GM12865 (cell line): Measurements from ENCODE around the gene RAB36.

Source experiments
- DNase-seq: peaks from one replicate; pipeline ENCODE4 v3.0.0; 2010; ENCODE audit warnings: low read depth
- H3K4me3 ChIP-seq: 2 replicates; pipeline ENCODE4 v1.5.1; 2011; ENCODE audit warnings: mild to moderate bottlenecking, low read depth, low read length, control low read depth
- TF ChIP-seq, protein P1 (sequence below): IDR thresholded peaks from 2 replicates; pipeline ENCODE4 v1.5.1; 2011; ENCODE audit warnings: low read length, control low read depth, low read depth, inconsistent platforms; ENCODE audit not compliant: insufficient read depth; ENCODE audit errors: missing control alignments

RAB36 gene

DNA sequence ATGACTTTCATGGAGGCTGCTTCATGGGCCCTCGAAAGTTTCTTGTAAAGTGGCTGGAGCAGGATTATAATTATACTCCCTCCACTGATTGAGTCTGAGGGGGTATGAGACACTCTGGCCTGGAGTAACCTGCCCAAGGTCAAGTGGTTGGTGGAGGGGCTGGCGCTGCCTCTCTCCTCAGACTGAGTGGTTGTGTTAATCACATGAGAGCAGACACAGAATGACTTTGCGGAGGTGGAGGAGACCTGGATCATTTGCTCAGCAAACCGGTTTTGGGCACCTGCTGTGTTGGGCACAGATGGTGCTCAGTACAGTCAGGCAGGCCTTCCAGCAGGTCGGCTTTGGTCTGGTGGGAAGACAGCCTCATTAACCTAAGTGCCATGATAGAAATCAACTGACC lies 46.9 kb downstream of the RAB36 start:
- no peak for DNase-seq
- no peak overlapping the region for H3K4me3 ChIP-seq
- TF ChIP-seq, protein P1, sequence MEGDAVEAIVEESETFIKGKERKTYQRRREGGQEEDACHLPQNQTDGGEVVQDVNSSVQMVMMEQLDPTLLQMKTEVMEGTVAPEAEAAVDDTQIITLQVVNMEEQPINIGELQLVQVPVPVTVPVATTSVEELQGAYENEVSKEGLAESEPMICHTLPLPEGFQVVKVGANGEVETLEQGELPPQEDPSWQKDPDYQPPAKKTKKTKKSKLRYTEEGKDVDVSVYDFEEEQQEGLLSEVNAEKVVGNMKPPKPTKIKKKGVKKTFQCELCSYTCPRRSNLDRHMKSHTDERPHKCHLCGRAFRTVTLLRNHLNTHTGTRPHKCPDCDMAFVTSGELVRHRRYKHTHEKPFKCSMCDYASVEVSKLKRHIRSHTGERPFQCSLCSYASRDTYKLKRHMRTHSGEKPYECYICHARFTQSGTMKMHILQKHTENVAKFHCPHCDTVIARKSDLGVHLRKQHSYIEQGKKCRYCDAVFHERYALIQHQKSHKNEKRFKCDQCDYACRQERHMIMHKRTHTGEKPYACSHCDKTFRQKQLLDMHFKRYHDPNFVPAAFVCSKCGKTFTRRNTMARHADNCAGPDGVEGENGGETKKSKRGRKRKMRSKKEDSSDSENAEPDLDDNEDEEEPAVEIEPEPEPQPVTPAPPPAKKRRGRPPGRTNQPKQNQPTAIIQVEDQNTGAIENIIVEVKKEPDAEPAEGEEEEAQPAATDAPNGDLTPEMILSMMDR = no peak

DNA sequence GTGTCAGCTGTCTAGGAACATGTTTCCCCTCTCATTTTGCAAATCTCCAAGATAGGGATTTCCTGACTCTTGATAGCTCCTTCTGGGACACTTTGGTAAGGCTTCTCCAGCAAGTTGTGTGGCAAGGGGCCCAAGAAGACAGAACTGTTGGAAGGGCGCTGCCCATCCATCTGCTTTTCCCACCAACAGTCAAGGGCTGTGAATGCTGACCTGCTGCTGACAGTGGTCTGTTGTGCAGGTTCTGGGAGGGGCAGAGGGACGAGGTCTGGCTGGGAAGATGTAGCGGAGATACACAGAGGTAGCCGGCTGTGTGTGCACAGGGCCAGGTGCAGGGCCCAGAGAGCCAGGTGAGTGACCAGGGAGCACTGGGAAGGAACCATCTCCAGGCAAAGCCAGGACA lies 47.3 kb downstream of the RAB36 start:
- TF ChIP-seq, protein P1 = no peak
- no peak for DNase-seq
- H3K4me3 ChIP-seq = no peak overlapping the region

DNA sequence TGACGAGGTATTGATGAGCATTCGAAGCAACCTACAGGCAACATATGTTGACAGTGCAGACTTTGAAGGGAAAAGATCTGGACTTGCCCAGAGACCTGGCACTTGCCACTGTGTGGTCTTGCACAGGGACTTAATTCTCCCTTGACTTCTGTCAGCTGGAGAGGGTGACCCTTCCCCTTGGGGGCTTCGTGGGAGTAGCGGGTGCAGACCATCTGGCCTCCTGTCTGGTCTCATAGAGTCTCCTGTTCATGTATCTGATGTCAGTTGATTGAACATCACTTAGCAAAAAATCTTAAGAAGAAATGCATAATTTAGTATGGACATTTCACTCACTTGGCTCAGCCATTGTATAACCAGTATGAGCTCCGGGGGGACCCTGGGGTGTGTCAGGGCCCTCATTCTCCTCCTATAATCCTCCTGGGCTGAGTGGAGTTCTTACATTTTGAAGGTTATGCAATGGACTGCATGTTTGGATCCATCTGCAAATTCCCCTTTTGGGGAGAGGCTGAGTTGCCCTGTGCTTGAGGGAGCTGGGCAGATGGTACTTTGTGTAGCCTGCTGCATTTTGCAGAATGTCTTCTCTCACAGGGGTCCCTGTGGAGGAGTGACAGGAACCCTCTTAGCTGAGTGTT lies 48.0 kb downstream of the RAB36 start:
- TF ChIP-seq, protein P1 = no peak
- no peak for DNase-seq
- no peak overlapping the region for H3K4me3 ChIP-seq

GRCh38 chr22:23193882-23194281 lies 48.6 kb downstream of the RAB36 start:
- DNase-seq = no peak
- no peak overlapping the region for H3K4me3 ChIP-seq
- TF ChIP-seq, protein P1 = no peak

DNA sequence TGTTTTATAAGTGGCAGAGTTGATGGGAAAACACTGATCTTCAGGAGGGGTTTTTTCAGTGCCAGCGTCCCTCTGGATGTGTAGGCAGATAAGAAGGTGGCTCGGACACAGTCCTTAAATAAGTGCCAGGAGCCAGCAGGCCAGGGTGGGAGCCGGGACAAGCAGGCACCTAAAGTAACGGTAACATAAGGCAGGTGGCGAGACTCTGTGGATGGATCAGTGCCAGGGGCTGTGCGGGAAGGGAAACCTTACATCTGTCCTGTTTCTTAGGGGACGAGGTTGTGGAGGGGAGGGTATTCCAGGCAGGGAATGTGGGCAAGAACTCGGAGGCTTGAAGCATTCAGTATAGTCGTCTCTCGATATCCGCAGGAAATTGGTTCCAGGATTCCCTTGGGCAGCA lies 50.9 kb downstream of the RAB36 start:
- DNase-seq = no peak
- TF ChIP-seq, protein P1 = no peak
- H3K4me3 ChIP-seq = no peak overlapping the region

- TF ChIP-seq, protein P1 = no peak
- no peak for DNase-seq
- H3K4me3 ChIP-seq = no peak overlapping the region
Observed at GRCh38 chr22:23197836-23198235, 52.6 kb downstream of the RAB36 start.

DNA sequence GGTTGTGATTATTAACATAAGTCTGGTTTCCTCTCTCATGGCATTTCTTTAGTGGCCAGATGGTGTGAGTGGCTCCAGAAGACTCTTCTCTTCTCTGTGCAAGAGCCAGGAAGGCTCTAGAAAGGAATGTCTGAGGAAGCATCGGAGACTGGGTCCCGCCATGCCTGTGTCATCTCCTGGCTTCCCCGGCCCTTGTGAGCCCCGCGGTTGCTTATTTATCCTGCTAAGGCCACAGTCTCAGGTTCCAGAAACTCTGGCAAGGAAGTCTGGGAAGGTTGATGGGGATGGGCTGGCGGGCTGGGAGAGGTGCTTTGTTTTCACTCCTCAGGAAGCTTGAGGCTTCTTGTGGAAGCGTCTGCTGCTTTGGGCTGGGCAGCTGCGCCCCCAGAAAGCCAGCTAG lies 53.9 kb downstream of the RAB36 start:
- no peak for DNase-seq
- no peak overlapping the region for H3K4me3 ChIP-seq
- TF ChIP-seq, protein P1 = no peak
